H1 (cell line): ENCODE data around the gene TPO. TPM values are rescaled to one million over a fixed set of nuclear protein-coding genes. Genes with fewer than 3 reads are reported as not detected.

ENCODE experiments used
- CTCF ChIA-PET: fragments of 300-600 bp; sonication (Branson Sonifier 250); formaldehyde crosslinking; loops from one replicate; lab custom pipeline; 2021; ENCODE audit not compliant: partially characterized antibody; lab: Charles Lee
- POLR2A ChIA-PET: fragments of 300-600 bp; sonication (Branson Sonifier 250); formaldehyde crosslinking; loops from one replicate; lab custom pipeline; 2021; ENCODE audit warnings: inconsistent platforms; ENCODE audit not compliant: partially characterized antibody; lab: Charles Lee
- DNase-seq, 2 experiments: peaks; one replicate each; pipeline versions ENCODE4 v3.0.0 to v3.0.0-alpha.2; 2010 to 2022; ENCODE audit warnings: low spot score in 2 of 2, low read depth in 1 of 2, mixed read lengths in 1 of 2
- FAIRE-seq: peaks from 2 replicates; lab custom pipeline; 2011; peaks lifted over from hg19 to GRCh38; lab: Jason Lieb, UNC
- H2AFZ ChIP-seq: 2 replicates; pipeline ENCODE4 v1.8.1; 2012; ENCODE audit warnings: low read length, inconsistent platforms
- H2AK5ac ChIP-seq: 2 replicates; pipeline ENCODE4 v1.6.1; 2013; ENCODE audit warnings: low read depth, low read length
- H2BK120ac ChIP-seq: replicated peaks from 2 replicates; pipeline ENCODE3; 2013; ENCODE audit warnings: low read depth, low read length, inconsistent platforms
- H2BK12ac ChIP-seq: 2 replicates; pipeline ENCODE4 v1.6.1; 2013; ENCODE audit warnings: low read depth, low read length
- H2BK15ac ChIP-seq: 2 replicates; pipeline ENCODE4 v1.6.1; 2013; ENCODE audit warnings: low read length
- H2BK20ac ChIP-seq: 2 replicates; pipeline ENCODE4 v1.6.1; 2013; ENCODE audit warnings: low read length
- H2BK5ac ChIP-seq: 2 replicates; pipeline ENCODE4 v1.6.1; 2013; ENCODE audit warnings: low read depth, low read length
- H3K14ac ChIP-seq: 2 replicates; pipeline ENCODE4 v1.6.1; 2013; ENCODE audit warnings: inconsistent platforms; ENCODE audit not compliant: insufficient read length
- H3K18ac ChIP-seq: 2 replicates; pipeline ENCODE4 v1.6.1; 2013; ENCODE audit warnings: low read length; ENCODE audit errors: extremely low read depth
- H3K23ac ChIP-seq: 2 replicates; pipeline ENCODE4 v1.6.1; 2013; ENCODE audit warnings: inconsistent platforms; ENCODE audit not compliant: insufficient read length
- H3K23me2 ChIP-seq: 2 replicates; pipeline ENCODE4 v1.6.1; 2013; ENCODE audit warnings: low read depth, low read length
- H3K27ac ChIP-seq: 2 replicates; pipeline ENCODE4 v1.6.1; 2011; ENCODE audit warnings: low read depth, low read length, inconsistent platforms
- H3K27me3 ChIP-seq, 4 experiments: replicated peaks in 1 of 4; 1 replicate in 1 of 4; 2 replicates in 3 of 4; pipeline versions ENCODE4 v1.6.1 to v1.8.1; 2011 to 2013; ENCODE audit warnings: low read length in 3 of 4, mild to moderate bottlenecking in 3 of 4, inconsistent platforms in 2 of 4, mixed read lengths in 2 of 4, moderate library complexity in 1 of 4; ENCODE audit not compliant: control insufficient read depth in 3 of 4, insufficient read depth in 3 of 4; ENCODE audit errors: extremely low read depth in 1 of 4
- H3K36me3 ChIP-seq, 4 experiments: 2 replicates each; pipeline versions ENCODE4 v1.6.1 to v1.8.1; 2011 to 2013; ENCODE audit warnings: mild to moderate bottlenecking in 4 of 4, low read length in 3 of 4, moderate library complexity in 2 of 4, control low read depth in 1 of 4, inconsistent platforms in 1 of 4; ENCODE audit not compliant: insufficient read depth in 4 of 4, control insufficient read depth in 2 of 4
- H3K4ac ChIP-seq: replicated peaks from 2 replicates; pipeline ENCODE3; 2013; ENCODE audit warnings: low read length, low read depth, mixed read lengths, inconsistent platforms; ENCODE audit not compliant: insufficient read length
- H3K4me1 ChIP-seq, 4 experiments: replicated peaks in 1 of 4; 1 replicate in 1 of 4; 2 replicates in 3 of 4; pipeline versions ENCODE4 v1.6.1 to v1.8.1; 2011 to 2013; ENCODE audit warnings: low read length in 3 of 4, inconsistent platforms in 2 of 4, mixed read lengths in 1 of 4; ENCODE audit not compliant: insufficient read depth in 4 of 4, control insufficient read depth in 3 of 4
- H3K4me2 ChIP-seq, 2 experiments: 2 replicates each; pipeline versions ENCODE4 v1.6.1 to v1.8.1; 2011 to 2013; ENCODE audit warnings: low read depth in 2 of 2, low read length in 2 of 2, control low read depth in 1 of 2, inconsistent platforms in 1 of 2, mild to moderate bottlenecking in 1 of 2; ENCODE audit not compliant: insufficient read depth in 1 of 2
- H3K4me3 ChIP-seq, 4 experiments: fragments of 200-600, 300-600 bp in 1 of 4; sonication (generic), shearing (Covaris generic), sonication (Bioruptor Twin) in 1 of 4; 2 replicates each; pipeline versions ENCODE4 v1.5.1 to v1.8.1; 2011 to 2016; ENCODE audit warnings: low read length in 4 of 4, low read depth in 3 of 4, control low read depth in 2 of 4, inconsistent platforms in 2 of 4, mild to moderate bottlenecking in 2 of 4, mixed read lengths in 1 of 4, moderate library complexity in 1 of 4; ENCODE audit not compliant: insufficient read depth in 2 of 4; ENCODE audit errors: extremely low read depth in 1 of 4
- H3K56ac ChIP-seq: replicated peaks from 2 replicates; pipeline ENCODE3; 2013; ENCODE audit warnings: low read depth, mild to moderate bottlenecking, mixed read lengths, low read length, inconsistent platforms; ENCODE audit not compliant: insufficient read length
- H3K79me1 ChIP-seq: 2 replicates; pipeline ENCODE4 v1.6.1; 2013; ENCODE audit warnings: low read depth, low read length, control low read depth
- H3K79me2 ChIP-seq, 2 experiments: 2 replicates each; pipeline versions ENCODE4 v1.6.1 to v1.8.1; 2012 to 2013; ENCODE audit warnings: low read length in 2 of 2, mild to moderate bottlenecking in 2 of 2, inconsistent platforms in 1 of 2; ENCODE audit not compliant: insufficient read depth in 2 of 2, control insufficient read depth in 1 of 2
- H3K9ac ChIP-seq, 4 experiments: replicated peaks in 1 of 4; 1 replicate in 1 of 4; 2 replicates in 3 of 4; pipeline versions ENCODE4 v1.6.1 to v1.8.1; 2011 to 2013; ENCODE audit warnings: low read depth in 3 of 4, low read length in 3 of 4, control low read depth in 2 of 4, mild to moderate bottlenecking in 2 of 4, moderate library complexity in 2 of 4, inconsistent platforms in 1 of 4; ENCODE audit errors: extremely low read depth in 1 of 4
- H3K9me3 ChIP-seq, 2 experiments: 2 replicates each; pipeline versions ENCODE4 v1.6.1 to v1.8.1; 2012 to 2013; ENCODE audit warnings: mild to moderate bottlenecking in 2 of 2, moderate library complexity in 2 of 2, control low read depth in 1 of 2, inconsistent platforms in 1 of 2, low read depth in 1 of 2, low read length in 1 of 2, mixed read lengths in 1 of 2; ENCODE audit not compliant: insufficient read depth in 2 of 2
- H4K20me1 ChIP-seq, 2 experiments: replicated peaks in 1 of 2; 2 replicates each; pipeline versions ENCODE3 to v1.8.1; 2011 to 2013; ENCODE audit warnings: inconsistent platforms in 2 of 2, low read length in 2 of 2, mild to moderate bottlenecking in 1 of 2; ENCODE audit not compliant: insufficient read depth in 2 of 2, control insufficient read depth in 1 of 2
- H4K5ac ChIP-seq: 2 replicates; pipeline ENCODE4 v1.6.1; 2013; ENCODE audit warnings: low read length, low read depth, mixed read lengths, inconsistent platforms; ENCODE audit not compliant: insufficient read length
- H4K8ac ChIP-seq: 2 replicates; pipeline ENCODE4 v1.8.0; 2013; ENCODE audit warnings: mild to moderate bottlenecking, moderate library complexity, low read length, inconsistent platforms; ENCODE audit not compliant: insufficient read depth; ENCODE audit errors: extremely low read depth
- H4K91ac ChIP-seq: replicated peaks from 2 replicates; pipeline ENCODE3; 2013; ENCODE audit warnings: low read length, mixed read lengths, inconsistent platforms; ENCODE audit not compliant: insufficient read length
- BCL11A ChIP-seq, 2 experiments: IDR thresholded peaks; one replicate each; pipeline ENCODE4 v1.6.1; 2011; ENCODE audit warnings: low read depth in 2 of 2, low read length in 2 of 2, mild to moderate bottlenecking in 2 of 2
- CEBPB ChIP-seq: IDR thresholded peaks from 2 replicates; pipeline ENCODE4 v1.6.1; 2012; ENCODE audit warnings: low read depth, low read length
- KDM5A ChIP-seq: fragments of 200-600 bp; IDR thresholded peaks from 2 replicates; pipeline ENCODE4 v1.7.1; 2012; ENCODE audit warnings: mild to moderate bottlenecking, low read length, inconsistent platforms, mixed read lengths
- SIX5 ChIP-seq: IDR thresholded peaks from 2 replicates; pipeline ENCODE4 v1.6.1; 2011; ENCODE audit warnings: mild to moderate bottlenecking, low read depth, low read length
- WGBS, 2 experiments: shearing (Covaris generic) in 1 of 2; methylation state at CpG; one replicate each; pipeline versions ENCODE4 v1.1.6 to v1.1.7; 2013 to 2015; ENCODE audit warnings: low lambda C conversion rate in 2 of 2, mixed read lengths in 2 of 2, inconsistent platforms in 1 of 2, low coverage in 1 of 2, missing lambda C conversion rate in 1 of 2; ENCODE audit not compliant: insufficient replicate concordance in 2 of 2, insufficient coverage in 1 of 2, insufficient read length in 1 of 2; ENCODE audit errors: extremely low coverage in 1 of 2, missing lambda C conversion rate in 1 of 2; 5-methylcytosine and 5-hydroxymethylcytosine counted together
- polyA plus RNA-seq, 7 experiments: library from polyadenylated mRNA; depleted of rRNA in 3 of 7; stranded (reverse) in 5 of 7; unstranded in 2 of 7; fragments of >200 nt in 5 of 7; fragments of 200-250 nt in 2 of 7; gene quantifications; 1 replicate in 5 of 7; 2 replicates in 1 of 7; 4 replicates in 1 of 7; pipeline versions ENCODE4 v1.2.1 to v1.2.3, GENCODE V29; 2011 to 2013; ENCODE audit warnings: missing spikeins in 2 of 7, mixed read lengths in 2 of 7
- total RNA-seq: library from RNA; stranded (reverse); fragmentation: NEBNext Ultra II Directional; extraction: Animal tissue kit (Norgen Biotek cat#: 25700); gene quantifications from 2 replicates; pipeline ENCODE4 v1.2.1, GENCODE V29; 2021
- TF ChIP-seq, protein P1 (sequence below): IDR thresholded peaks from 2 replicates; pipeline ENCODE4 v1.6.1; 2012; ENCODE audit warnings: low read length, inconsistent platforms

TPO gene
- total and polyA plus RNA-seq, 2 of the 8 experiments (the other 6 are each of a cell fraction or from before 2014, with no cell fraction given), result not detected

GRCh38 chr2:1482981-1483380, 69.7 kb downstream of the TPO start:
- ChIA-PET CTCF (interaction anchor here (1.2 to 1.4 kb wide), 2 partner anchors 8 to 32 kb away, joined by 3 to 4 read pairs; no protein-coding TSS in a partner anchor), POLR2A (no interaction called here)
- no peak overlapping the region for H2BK5ac ChIP-seq
- H3K56ac ChIP-seq, result no peak overlapping the region
- H3K79me1 ChIP-seq, result no peaks in the 10 kb centered on the region
- no peak overlapping the region for H2BK120ac ChIP-seq
- DNase-seq (no peak), FAIRE-seq (no peak)
- no peaks in the 10 kb centered on the region for H3K36me3 ChIP-seq
- no peak overlapping the region for H3K4me2 ChIP-seq
- no peaks in the 10 kb centered on the region for H3K9me3 ChIP-seq
- no peaks in the 10 kb centered on the region for H3K4me1 ChIP-seq
- no peak overlapping the region for H4K8ac ChIP-seq
- no peaks in the 10 kb centered on the region for H3K79me2 ChIP-seq
- peaks cover 0 to 2% of the 10 kb centered on the region in 2 experiments for H4K20me1 ChIP-seq
- no peak overlapping the region for H2BK20ac ChIP-seq
- no peak overlapping the region for H3K23ac ChIP-seq
- H2BK15ac ChIP-seq, result no peak overlapping the region
- TF ChIP-seq SIX5 (no peak), KDM5A (no peak), CEBPB (no peak), BCL11A (IDR thresholded peaks at IDR 0.05; ENCODE audit: low read depth in 2 of 2, low read length in 2 of 2) (no peak)
- TF ChIP-seq, protein P1, sequence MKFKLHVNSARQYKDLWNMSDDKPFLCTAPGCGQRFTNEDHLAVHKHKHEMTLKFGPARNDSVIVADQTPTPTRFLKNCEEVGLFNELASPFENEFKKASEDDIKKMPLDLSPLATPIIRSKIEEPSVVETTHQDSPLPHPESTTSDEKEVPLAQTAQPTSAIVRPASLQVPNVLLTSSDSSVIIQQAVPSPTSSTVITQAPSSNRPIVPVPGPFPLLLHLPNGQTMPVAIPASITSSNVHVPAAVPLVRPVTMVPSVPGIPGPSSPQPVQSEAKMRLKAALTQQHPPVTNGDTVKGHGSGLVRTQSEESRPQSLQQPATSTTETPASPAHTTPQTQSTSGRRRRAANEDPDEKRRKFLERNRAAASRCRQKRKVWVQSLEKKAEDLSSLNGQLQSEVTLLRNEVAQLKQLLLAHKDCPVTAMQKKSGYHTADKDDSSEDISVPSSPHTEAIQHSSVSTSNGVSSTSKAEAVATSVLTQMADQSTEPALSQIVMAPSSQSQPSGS, result no peak
- no peaks in the 10 kb centered on the region; the same call in 1 of the 2 replicates for H3K23me2 ChIP-seq
- H2AFZ ChIP-seq, result no peak overlapping the region
- H3K27ac ChIP-seq, result no peak overlapping the region
- H2AK5ac ChIP-seq, result no peak overlapping the region
- H4K5ac ChIP-seq, result no peak overlapping the region
- H3K9ac ChIP-seq, result no peak overlapping the region
- H3K18ac ChIP-seq, result no peak overlapping the region
- H3K27me3 ChIP-seq, result no peaks in the 10 kb centered on the region; a peak in 1 of 7 replicates
- H3K14ac ChIP-seq, result no peak overlapping the region
- no peak overlapping the region for H4K91ac ChIP-seq
- no peak overlapping the region for H2BK12ac ChIP-seq
- no peak overlapping the region for H3K4ac ChIP-seq
- no peak overlapping the region for H3K4me3 ChIP-seq
- WGBS, 2 experiments, result 83% methylated on average over 4 of the region's 4 CpGs; no CpG with 5 or more reads in 1 of the 2 experiments
